GM19452 (cell line): ENCODE data around the gene CAMK2B.
"Not testable (repeated sequence)": the region's sequence is repeated elsewhere in the genome, so short reads cannot be mapped to it uniquely, and the experiment has no call there.

Source experiments
- ATAC-seq: cut with Tn5 transposase; IDR thresholded peaks from one replicate; pipeline ENCODE4 v1.9.1; 2021; ENCODE audit not compliant: unreplicated experiment

Gene CAMK2B

DNA sequence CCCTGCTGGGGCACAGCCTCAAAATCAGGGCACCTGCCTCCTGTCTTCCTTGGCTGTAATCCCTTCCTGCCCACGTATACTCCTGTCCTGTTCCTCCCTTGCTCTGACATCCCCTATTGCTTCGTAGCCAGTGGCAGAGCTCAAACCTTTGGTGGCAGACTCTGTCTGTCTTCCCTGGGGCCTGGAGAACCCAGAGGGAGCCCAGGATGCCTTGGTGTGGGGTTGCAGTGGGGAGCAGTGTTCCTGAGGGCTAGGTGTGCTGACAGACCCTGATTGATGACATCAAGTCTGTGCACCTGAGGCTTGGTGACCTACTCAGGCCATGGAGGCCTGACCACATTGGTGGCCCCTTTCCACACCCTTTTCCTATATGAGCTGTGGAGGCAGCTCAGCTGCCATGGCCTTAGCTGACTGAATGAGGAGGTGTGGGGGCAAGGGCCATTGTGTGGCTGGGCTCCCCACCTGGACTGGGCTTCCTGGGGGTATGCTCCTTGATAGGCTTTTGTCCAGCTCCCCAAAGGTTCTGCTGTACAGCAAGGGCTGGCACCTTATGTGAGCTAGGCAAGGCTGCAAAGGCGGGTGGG, 130.7 kb downstream of the CAMK2B start:
- ATAC-seq: no peak

DNA sequence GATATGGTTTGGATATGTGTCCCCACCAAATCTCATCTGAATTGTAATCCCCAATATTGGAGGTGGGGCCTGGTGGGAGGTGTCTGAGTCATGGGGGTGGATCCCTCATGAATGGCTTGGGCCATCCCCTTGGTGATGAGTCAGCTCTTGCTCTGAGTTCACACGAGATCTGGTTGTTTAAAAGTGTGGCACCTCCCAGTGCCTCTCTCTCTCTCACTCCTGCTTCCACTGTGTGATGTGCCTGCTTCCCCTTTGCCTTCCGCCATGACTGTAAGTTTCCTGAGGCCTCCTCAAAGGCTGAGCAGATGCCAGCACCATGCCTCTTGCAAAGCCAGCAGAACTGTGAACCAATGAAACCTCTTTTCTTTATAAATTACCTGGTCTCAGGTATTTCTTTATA, 131.3 kb downstream of the CAMK2B start:
- ATAC-seq: no peak

DNA sequence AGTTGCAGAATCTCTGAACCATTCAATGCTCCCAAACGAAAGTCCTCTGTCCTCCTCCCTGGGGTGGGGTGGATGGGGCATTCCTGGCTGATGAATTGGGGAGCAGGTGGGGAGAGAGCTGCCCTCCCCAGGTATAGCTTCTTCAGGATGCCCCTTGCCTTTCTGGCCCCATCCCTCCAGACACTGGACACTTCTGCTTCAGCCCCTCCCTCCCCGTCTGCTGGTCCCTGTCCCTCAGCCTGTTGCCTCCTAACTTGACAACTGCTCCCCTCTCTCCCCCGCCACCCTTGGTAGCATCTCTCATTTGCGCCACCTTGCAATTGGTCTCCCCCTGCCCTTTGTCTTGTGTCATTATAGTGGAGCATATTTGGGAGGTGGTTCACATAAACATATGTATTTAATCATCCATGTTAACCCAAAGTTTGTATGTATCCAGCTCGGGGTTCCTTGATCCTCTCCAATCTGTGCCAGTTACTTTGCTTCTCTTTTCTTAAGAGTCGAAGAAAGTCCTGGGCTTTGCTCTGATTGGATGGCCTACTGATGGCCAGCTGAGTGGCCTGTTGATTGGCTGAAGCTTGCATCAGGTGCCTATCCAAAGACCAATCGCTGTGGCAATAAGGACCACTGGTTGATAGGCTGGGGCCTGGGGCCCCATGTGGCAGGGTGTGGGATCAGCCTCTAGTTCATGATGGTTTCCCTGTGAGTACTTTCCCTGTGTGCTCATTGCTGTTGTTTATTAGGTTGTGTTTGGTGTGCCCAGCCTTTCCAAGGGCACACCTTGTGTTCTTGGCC, 132.2 kb downstream of the CAMK2B start:
- ATAC-seq: no peak

DNA sequence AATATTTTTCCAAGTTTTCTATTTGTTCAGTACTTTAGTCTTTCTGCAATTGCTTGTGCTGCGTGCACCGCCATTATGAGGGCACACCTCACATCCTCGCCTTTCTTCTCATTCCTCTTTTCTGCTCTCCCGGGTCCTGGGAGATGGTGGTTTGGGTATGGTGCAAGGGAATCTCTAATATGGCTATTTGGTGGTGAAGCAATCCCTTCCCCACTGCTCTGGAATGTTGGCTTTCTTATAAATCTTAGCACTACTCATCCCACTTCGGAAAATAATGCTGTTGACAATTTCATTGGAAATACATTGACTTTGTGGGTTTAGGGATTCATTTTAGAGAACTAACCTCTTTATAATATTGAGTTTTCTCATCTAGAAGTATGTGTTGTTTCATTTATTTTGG, 134.2 kb downstream of the CAMK2B start:
- no peak for ATAC-seq

DNA sequence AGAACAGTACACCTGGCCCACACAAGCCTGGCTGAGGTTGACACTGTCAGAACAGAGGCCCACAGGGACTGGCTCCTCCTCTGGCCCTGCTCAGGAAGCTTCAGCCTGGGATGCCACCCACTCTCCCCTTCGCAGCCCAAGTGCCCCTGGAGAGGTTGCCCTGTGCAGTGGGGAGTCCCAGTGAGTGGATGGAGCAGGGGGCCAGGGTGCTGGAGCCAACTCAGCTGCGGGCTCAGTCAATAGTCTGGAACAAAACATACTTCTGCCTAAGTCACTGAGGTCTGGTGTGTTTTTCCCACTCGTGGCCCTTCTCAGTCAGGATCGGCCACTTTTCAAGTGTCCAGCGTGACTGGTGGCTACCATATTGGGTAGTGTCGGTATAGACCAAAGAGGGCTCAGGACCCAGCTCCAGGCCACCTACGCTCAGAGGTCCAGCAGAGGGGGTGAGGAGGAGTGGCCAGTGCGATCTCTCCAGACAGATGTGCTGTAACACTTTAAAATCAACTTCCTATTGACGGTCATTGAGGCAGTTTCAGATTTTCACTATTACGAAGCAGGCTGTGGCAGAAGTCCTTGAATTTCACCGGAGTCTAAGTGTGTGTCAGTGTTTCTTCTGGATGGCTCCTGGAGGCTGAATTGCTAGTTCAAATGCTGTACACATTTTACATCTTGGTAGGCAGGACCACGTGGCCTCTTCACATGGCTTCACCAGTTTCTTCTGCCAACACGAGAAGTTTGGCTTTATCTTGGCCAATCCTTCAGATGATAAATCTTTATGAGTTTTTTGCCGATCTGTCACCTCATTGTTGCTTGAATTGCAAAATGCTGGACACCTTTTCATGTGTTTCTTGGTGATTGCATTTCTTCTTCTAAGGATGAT, 135.2 kb downstream of the CAMK2B start:
- ATAC-seq: no peak

DNA sequence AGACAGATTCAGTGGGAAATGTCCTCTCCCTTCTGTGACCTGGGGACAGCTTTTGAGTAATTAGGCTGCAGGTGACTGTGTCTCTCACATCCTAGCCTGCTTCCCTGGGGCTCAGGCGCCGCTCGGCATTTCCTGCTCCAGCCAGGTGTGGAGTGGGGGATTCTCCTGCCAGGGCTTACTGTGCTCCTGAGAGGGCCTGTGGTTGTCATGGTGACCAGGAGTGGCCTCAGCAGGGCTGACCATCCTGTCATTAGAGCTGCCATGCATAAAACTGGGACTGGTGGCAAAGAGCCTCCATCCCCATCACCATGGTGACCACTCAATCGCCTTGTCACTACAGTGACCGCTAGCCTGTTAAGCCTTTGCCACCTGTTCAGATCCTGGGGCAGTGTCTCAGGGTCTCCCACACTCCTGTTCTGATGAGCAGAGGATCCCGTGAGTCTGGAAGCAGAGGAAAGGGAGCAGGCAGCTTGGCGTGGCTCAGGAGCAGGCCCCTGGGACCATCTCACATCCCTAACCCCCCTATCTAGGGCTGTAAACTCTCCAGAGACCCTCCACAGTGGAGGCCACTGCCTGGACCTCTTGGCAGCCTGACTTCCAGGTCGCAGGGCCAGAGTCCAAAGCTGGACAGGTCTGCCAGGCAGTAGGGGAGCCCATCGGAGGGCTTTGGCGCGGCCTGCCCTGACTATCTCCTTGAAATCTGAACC, 136.0 kb downstream of the CAMK2B start, which contains the start of gene GCK:
GCK (minus strand) TSS at position 154 of the 707 bp plus-strand sequence. CDS start 486 bp downstream, outside the sequence.
- no peak for ATAC-seq

DNA sequence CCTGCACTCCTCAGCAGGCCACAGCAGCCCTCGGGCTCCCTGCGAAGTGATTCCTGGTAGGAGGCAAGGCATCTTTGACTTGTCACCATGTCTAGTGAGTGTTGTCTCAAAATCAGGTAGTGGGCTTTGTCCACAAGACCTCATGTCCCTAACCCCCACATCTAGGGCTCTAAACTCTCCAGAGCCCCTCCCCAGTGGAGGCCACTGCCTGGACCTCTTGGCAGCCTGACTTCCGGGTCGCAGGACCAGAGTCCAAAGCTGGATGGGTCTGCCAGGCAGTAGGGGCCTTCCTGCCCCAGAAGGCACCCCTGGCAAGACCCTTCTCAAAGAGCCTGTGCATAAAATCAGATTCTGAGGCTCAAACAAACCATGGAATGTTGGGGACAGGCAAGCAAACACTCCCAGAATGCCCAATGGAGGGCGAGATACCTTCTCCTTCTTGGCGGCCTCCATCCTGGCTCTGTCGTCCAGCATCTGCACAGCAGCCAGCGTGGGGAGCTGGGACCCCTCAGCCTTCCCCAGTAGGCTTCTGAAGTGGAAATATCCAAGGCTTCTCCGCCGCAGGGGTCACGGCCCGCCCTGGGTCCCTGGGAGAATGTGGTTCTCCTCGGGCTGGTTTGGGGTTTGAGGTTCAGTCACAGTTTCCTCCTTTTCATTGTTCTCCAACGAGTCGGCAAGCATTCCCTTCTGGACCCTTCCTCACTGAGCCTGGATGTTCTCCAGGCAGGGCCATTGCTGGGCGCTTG, 136.7 kb downstream of the CAMK2B start:
- ATAC-seq: no peak

DNA sequence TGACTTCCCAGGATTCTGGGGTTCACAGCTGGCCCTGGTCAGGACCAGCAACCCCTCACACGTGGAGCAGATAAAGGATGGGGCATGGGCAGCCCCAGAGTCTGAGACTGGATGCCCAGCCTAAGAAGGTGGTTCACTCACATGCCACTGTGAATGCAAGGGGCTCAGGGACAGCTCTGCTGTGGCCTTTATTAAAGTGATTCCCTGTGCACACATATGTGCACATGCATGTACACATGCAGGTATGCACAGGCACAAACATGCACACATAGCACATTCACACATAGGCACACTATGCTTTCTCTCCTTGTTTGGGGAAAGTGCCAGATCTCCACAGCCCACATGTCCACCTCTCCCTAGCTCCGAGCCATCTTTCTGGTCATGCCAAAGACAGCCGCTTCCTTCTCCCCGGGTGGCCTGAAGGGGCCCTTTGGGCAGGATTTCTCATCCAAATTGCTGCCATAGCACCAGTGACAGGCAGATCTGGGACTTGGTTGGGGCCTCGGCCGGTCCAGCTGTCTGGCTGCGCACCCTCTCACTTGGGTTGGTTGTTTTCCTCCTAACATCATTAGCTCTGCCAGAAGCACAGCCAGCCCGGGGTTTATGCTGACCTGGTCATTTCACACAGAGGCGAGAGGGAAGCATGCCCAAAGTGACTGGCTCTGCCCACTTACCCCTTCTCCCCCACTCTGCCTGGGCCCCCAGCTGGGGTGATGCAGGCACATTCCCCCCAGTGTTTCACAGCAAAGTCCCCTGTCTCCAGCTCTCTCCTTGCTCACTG, 137.6 kb downstream of the CAMK2B start:
- no peak for ATAC-seq

DNA sequence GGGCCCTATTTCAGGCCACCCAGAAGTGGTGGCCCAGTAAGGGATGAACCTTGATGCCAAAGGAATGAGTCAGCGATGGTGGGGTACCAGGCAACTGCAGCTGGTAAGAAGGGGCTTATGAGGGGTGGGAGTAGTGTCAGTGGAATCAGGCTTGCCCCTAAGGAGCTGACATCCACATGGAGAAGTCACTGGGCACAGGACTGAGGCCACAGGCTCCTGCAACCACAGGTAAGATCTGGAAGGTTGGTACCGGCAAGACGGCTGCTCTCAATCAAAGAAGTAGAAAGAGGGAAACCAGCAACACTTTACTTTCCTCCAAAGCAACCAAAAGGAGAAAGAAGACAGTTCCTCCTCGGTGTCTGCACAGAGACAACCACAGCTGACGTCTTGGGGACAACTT, 138.7 kb downstream of the CAMK2B start:
- no peak for ATAC-seq

DNA sequence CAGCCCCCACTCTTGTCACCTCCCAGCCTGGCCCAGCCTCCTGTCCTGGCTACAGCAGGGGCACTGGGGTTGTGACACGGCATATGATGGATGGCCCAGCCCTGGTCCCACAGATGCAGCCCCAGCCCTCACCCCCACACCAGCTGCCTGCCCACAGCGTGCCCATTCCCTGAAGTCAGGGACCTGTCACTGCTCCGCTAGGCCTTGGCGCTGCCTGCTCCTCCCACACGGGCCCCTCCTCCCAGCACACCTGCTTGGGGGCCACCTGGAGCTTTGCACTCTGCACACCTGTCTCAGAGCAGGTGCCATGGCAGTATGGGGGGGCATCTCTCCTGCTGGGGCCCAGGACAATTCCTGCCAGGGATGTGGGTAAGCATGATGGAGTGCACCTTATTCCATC, 139.7 kb downstream of the CAMK2B start:
- no peak for ATAC-seq

DNA sequence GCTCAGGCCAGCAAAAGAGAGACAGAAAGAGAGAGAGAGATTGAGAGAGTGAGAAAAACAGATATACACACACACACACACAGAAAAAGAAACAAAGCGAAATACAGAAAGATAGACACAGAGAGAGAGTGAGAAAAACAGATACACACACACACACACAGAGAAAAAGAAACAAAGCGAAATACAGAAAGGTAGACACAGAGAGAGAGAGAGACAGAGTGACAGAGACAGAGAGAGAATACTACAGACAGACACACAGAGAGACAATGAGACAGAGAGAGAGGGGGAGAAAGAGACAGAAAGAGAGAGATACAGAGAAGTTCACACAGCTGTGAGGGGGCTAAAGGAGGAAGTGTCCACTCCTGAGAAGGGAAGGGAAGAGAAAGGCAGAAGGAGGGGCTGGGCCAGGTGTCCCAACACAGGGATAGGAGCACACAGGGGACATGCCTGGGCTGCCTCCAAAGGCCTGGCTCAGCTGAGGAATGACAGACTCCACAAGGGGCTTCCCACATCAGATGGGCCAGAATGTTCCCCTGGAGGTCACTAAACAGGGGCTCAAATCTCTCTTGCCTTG, 140.4 kb downstream of the CAMK2B start:
- ATAC-seq: no peak

DNA sequence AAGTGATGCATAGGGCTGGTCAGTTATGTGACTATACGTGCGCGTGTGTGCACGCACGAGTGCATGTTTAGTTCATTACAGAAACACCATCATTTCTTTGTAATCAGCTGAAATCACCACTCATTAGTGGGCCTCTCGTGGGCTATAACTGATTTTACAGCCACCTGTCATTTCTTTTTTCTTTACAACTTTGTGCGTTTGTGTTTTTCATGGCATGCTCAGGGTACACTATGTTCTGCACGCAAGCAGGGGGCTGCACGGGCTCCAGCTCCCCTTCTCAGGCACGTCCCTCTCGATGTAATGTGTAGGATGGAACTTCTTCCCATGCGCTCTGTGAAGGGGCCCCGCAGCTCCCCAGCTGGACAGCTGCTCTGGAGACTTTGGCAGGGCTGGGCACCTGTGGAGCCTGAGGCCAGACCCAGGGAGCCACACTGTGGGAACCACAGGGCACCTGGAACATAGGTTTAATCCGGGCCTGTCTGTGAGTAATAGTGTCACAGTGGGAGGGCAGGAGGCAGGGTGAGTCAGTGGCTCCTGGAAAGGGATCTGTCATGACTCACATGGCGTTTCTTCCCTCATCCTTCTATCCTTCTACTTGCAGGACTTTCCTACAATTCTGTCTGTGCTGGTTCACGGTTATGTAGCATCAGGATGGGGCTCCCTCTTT, 141.1 kb downstream of the CAMK2B start:
- ATAC-seq: no peak

DNA sequence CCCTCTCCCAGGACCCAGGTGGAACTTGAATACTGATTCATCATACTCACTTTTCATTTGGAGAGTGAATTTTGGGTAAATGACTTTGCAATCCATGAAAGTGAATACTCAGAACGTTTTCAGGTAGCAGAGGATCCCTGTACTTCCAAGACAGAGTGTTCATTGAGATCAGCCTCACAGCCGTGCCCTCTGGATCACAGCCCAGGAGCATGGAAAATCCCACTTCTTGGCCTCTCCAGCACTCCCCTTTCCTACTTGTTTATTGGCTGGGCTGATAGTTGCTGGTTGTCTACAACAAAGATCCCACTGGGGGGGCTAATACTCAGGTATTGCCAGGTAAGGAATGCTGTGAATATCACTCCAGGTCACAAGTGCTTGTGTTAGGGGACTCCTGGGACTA, 142.0 kb downstream of the CAMK2B start:
- ATAC-seq: no peak

DNA sequence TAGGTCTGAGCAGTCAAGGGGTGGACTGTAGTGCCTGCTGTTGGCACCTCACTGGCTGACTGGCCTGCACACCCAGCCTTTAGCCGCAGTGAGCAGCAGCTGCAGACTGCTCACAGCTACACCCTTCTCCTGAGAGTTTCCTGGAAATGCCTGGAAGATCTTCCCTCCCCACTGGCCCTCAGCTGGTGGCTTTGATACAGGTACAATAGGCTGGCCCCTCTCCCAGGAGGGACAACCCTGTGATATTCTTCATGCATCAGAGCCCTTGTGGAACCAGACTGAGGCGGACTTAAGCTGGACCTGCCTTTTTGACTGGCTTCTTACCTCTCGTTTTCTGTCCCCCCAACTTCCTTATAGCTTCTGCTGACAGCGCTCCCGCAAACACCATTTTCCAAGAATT, 142.6 kb downstream of the CAMK2B start:
- no peak for ATAC-seq

DNA sequence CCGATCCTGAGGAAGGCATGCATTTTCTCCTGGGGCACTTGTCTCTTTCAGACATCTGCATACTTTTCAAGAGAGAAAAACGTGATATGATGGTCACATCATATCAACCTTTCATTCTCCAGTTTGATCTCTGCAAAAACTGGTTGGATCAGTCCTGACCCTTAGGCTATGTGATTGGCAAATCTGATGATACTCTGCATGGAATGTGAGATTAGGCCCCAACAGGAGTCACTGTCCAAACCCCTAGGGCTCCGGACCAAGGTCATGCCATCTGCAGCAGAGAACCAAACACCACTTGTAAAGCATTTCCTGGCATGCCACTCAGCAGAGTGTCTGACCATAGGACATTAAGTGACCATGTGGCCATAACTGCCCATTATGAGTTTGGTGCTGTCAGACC, 144.8 kb downstream of the CAMK2B start:
- no peak for ATAC-seq

DNA sequence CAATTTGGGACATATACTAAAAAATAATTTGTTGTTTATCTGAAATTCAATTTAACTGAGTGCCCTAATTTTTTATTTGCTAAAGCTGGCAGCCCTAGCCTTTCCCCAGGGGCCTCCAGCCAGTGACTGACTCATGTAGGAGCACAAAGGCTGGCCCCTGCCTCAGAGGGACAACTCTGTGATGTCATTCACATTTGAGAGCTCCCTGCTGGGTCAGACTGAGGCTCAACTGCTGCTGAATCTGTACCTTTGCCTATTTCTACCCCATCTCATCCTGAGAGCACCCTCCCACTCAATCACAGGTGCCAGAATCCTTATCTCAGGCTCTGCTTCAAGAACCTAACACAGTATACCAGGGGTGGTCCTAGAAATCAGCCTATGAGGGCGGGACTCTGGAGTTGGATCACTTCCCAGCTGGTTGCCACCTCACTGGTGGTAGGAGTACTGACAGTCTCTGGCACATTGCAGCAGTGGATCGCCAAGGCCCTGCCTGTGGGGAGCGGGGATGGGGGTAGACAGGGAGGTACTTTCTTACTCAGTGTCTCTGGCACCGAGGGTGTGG, 147.7 kb downstream of the CAMK2B start:
- no peak for ATAC-seq

DNA sequence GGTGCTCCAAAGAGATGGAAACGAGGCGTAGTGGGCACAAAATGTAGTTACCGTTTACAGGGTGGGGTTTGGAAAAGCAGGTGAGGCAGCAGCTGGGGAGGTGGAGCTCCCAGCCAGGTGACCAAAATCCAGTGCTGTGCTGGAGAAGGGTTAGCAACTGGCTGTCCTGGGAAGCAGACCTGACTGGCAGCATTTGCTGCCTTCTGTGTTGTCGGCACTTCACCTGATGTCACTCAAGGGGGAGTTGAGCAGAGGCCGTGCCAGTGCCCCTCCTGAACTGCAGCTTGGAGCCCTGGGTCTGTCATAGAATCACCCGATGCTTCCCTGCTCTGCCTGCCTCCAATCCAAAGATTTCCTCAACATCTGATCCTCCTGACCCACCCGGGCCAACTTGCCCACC, 148.9 kb downstream of the CAMK2B start:
- no peak for ATAC-seq

DNA sequence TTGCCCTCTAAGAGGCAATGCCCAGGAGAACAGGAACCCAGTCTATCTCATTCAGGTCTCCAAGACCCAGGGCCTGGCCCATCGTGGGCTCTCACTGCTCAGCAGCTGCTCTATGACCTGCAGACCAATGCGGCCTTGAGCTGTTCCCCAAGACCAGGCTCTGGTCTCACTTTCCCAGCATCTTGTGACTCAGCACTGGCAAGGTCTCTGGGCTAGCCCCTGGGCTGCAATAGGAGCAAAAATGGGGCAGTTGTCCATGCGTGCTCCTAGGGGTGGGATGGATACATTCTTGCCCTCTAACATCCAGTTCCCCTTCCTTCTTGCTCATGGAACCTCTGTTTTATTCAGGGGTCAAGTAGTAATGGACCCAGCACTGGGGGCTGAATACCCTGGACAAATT, 149.7 kb downstream of the CAMK2B start:
- no peak for ATAC-seq

DNA sequence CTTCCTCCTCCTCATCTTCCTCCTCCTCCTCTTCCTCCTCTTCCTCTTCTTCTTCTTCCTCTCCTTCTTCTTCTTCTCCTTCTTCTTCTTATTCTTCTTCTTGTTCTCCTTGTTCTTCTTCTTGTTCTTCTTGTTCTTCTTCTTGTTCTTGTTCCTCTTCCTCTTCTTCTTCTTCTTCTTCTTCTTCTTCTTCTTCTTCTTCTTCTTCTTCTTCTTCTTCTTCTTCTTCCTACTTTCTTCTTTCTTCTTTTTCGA, 150.8 kb downstream of the CAMK2B start:
- not testable (repeated sequence) for ATAC-seq
